ENCODE measurements around the gene TRIM10.

The TRIM10 gene

GRCh38 chr6:30102970-30103871 is 57.8 kb downstream of the TRIM10 start:
- Histone ChIP-seq H3K27me3 (ENCODE audit: insufficient read depth, poor library complexity, severe bottlenecking) (peaks cover 43% of the 10 kb centered on the region), H3K27ac (replicated peaks) (no peak overlapping the region), H3K4me3 (replicated peaks; ENCODE audit: insufficient read depth, low read length) (peak overlapping the region; percentile 35)
- DNase-seq (ENCODE audit: low read depth in 1 of 2, low spot score in 1 of 2), result peak; percentile 38 to 85
- no peak for TF ChIP-seq REST (IDR thresholded peaks at IDR 0.05; ENCODE audit: insufficient replicate concordance, low read depth)
- TF ChIP-seq GABPA (IDR thresholded peaks at IDR 0.05; ENCODE audit: low read depth), result no peak
- peak; percentile 61; the same call in 1 of the 2 replicates for TF ChIP-seq SPI1 (IDR thresholded peaks at IDR 0.05; ENCODE audit: borderline replicate concordance, low read depth)
- TF ChIP-seq POLR2AphosphoS5 (IDR thresholded peaks at IDR 0.05; ENCODE audit: low read depth), result no peak
- peak; percentile 97 for TF ChIP-seq CTCF (IDR thresholded peaks at IDR 0.05; ENCODE audit: insufficient read depth, low read length)

GRCh38 chr6:30102414-30102969 is 58.5 kb downstream of the TRIM10 start:
- DNase-seq (ENCODE audit: low read depth in 1 of 2, low spot score in 1 of 2), result peak; percentile 43 to 72
- peaks cover 49% of the 10 kb centered on the region for H3K27me3 ChIP-seq (ENCODE audit: insufficient read depth, poor library complexity, severe bottlenecking)
- TF ChIP-seq CTCF (IDR thresholded peaks at IDR 0.05; ENCODE audit: insufficient read depth, low read length) (no peak), GABPA (IDR thresholded peaks at IDR 0.05; ENCODE audit: low read depth) (no peak), REST (IDR thresholded peaks at IDR 0.05; ENCODE audit: insufficient replicate concordance, low read depth) (no peak)
- H3K27ac ChIP-seq (replicated peaks), result no peak overlapping the region
- H3K4me3 ChIP-seq (replicated peaks; ENCODE audit: insufficient read depth, low read length), result peak overlapping the region; percentile 56

Measured in HL-60 (cell line).